ENCODE measurements around the gene WDR27.

DNA sequence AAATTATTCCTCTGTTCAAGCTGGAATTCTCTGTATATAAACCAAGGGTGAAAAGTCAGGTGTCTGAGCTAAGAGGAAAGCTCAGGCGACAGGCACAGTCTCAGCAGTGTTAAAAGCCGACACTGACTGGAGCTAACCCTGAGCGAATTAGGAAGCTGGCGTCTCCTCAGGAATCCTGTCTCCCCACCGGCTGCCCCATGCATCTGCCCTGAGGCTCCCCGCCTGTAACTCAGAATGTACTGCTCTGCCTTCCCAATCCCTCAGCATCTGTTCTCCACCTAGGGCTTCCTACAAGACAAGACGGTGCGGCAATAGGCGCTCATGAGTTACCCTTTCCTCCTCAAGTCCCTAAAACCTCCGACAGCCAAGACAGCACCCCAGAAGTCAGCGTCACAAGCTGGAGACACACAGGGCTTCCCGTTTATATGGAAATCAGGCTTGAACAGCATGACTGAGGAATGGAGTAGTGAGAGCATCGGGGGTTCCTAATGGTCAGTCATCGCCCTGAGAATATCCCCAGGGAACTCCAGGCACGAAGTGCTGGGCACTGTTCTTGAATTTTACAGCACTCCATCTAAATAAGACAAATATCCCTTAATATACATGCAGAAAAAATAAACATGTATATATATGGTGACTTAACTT lies 33.5 kb downstream of the WDR27 start:
- no peak for TF ChIP-seq POLR2A (IDR thresholded peaks at IDR 0.05)
- TF ChIP-seq, protein P1, sequence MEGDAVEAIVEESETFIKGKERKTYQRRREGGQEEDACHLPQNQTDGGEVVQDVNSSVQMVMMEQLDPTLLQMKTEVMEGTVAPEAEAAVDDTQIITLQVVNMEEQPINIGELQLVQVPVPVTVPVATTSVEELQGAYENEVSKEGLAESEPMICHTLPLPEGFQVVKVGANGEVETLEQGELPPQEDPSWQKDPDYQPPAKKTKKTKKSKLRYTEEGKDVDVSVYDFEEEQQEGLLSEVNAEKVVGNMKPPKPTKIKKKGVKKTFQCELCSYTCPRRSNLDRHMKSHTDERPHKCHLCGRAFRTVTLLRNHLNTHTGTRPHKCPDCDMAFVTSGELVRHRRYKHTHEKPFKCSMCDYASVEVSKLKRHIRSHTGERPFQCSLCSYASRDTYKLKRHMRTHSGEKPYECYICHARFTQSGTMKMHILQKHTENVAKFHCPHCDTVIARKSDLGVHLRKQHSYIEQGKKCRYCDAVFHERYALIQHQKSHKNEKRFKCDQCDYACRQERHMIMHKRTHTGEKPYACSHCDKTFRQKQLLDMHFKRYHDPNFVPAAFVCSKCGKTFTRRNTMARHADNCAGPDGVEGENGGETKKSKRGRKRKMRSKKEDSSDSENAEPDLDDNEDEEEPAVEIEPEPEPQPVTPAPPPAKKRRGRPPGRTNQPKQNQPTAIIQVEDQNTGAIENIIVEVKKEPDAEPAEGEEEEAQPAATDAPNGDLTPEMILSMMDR (IDR thresholded peaks at IDR 0.05 in 8 of 11, conservative IDR thresholded peaks at IDR 0.05 in 3 of 11) = no peak

Data from spleen (tissue), 7 donors.